ENCODE measurements around the gene SH3D21. TPM values are rescaled to one million over a fixed set of nuclear protein-coding genes. Genes with fewer than 3 reads are reported as not detected.

The SH3D21 gene
- total RNA-seq, 1 experiment from 2014 or later, result 1.3 TPM

DNA sequence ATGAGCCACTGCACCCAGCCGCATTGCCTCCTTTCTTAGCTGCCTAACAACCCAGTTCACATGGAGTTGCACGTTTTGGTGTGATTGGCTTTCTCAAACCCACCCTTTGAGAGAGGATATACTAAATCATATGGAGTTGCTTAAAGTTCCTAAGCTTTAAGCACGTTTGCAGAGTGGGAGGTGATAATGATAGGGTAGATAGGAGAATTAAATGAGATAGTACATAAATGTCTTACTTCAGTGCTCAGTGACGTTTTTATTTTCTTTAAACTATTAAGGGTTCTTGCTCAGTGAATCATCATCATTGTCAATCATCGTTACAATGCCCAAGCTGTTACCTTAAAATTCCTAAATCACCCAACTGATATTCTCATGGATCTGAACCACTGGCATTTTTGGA is 2.9 kb upstream of the SH3D21 start:
- DNase-seq (ENCODE audit: extremely low read depth, low read depth), result no peak

GRCh38 chr1:36303650-36304360 is 2.4 kb upstream of the SH3D21 start:
- no peak for DNase-seq (ENCODE audit: extremely low read depth, low read depth)

- DNase-seq (ENCODE audit: extremely low read depth, low read depth), result no peak
Measured at GRCh38 chr1:36304521-36304920, 1.6 kb upstream of the SH3D21 start.

DNA sequence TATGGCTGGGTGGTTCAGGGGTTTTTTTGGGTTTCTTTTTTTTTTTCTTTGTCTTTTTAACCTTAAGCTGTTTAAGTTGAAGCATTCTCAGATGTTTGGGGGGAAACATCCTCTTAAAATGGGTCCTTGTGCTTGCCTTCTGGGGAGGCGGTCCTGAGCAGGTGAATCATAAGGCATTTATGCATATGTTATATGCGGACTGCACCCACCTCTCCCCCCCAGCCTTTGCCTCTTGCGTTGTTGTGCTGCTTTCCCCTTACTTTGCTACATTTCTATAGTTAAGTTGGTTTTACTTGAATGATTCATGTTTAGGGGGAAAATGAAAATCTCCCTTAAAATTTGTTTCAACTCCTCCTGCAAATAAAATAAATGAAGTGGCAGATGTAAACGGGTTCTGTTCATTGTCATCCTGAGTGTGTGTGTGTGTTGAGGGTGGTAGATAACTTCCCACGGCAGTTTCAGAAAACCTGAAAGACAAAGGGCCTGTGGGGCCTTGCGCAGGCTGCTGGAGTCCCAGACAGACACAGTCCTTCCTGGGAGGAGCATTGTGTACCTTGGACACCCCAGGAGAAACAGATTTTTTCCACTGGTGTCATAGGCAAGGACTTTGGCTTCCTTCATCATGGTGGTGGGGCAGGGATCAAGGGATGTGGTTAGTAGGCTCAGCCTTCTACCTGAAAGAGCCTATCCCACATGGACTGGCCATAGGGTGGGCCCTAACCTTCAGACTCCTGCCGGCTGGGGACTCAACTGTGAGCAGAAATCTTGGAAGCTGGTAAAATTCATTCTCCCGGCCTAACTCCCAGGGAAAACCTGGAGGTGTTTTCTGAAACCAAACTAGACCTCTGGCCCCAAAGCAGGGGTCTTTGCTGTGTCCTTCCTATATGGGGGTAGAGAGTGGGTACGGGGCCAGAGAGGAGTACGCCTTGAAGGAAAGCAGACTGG is 926 bp upstream of the SH3D21 start:
- DNase-seq (ENCODE audit: extremely low read depth, low read depth), result no peak

- no peak for DNase-seq (ENCODE audit: extremely low read depth, low read depth)
Measured at GRCh38 chr1:36305915-36306209, 306 bp upstream of the SH3D21 start.

GRCh38 chr1:36306902-36307456 is 811 bp downstream of the SH3D21 start:
- DNase-seq (ENCODE audit: extremely low read depth, low read depth), result no peak

DNA sequence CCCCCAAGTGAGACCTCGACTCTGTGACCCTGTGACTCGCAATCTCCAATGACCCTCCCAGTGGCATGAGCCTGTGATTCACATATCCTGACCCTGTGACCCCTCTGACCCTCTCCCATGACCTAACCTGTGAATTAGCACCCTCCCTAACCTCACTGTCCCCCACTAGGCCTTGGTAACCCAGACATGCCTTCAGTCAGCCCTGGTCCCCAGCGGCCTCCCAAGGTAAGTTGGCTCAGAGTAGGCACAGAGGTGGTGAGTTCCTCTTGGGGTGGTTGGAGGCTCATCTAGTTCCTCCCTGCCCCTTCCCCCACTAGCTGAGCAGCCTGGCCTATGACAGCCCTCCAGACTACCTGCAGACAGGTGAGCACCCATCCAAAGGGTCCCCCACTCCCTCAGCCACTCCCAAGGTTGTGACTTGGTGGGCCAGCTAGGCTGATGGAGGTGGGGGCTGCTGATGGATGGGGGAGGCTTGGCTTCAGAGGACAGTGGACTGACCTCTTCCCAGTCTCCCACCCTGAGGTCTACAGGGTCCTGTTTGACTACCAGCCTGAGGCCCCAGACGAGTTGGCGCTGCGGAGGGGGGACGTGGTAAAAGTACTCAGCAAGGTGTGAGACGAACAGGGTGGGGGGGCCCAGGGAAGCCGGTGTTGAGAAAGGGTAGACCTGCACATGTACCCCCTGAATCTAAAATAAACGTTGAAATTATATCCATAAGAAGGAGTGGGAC is 1.6 kb downstream of the SH3D21 start:
- DNase-seq (ENCODE audit: extremely low read depth, low read depth), result no peak

DNA sequence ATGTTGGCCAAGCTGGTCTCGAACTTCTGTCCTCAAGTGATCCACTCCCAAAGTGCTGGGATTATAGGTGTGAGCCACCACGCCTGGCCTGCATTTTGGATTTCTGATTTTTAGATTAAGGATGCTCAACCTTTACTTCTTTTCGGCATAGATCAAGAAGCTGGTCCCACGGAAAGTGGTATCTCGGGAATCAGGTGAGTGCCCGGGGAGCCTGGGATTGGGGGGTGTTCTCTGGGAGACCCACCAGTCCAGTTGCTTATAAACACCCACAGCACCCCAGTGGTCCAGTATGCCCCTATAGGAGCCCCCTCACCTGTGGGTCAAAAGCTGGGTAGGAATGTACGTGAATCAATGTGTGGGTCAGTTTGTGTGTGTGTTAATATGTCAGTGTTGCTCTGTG is 3.2 kb downstream of the SH3D21 start:
- no peak for DNase-seq (ENCODE audit: extremely low read depth, low read depth)

DNA sequence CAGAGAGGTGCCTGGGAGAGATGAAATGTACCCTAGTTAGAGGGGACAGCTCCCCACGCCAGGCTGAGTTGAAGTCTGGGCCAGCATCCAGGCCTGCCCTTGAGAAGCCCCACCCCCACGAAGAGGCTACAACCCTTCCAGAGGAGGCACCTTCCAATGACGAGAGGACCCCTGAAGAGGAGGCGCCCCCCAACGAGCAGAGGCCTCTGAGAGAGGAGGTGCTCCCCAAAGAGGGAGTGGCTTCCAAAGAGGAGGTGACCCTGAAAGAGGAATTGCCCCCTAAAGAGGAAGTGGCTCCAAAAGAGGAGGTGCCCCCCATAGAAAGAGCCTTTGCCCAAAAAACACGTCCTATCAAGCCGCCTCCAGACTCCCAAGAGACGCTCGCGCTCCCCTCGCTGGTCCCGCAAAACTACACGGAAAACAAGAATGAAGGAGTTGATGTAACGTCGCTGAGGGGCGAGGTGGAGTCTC is 14.2 kb downstream of the SH3D21 start:
- no peak for DNase-seq (ENCODE audit: extremely low read depth, low read depth)

DNA sequence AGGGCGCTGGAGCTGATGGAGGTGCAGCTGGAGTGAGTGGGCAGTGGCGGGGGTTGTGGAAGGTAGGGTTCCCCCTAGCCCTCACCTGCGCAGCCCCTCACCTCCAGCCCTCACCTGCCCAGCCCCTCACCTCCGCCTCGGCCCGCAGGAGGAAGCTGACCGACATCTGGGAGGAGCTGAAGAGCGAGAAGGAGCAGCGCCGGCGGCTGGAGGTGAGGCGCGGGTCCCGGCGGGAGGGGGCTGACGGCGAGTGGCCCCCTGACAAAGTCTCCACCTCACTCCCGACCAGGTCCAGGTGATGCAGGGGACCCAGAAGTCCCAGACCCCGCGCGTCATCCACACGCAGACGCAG is 14.6 kb downstream of the SH3D21 start:
- no peak for DNase-seq (ENCODE audit: extremely low read depth, low read depth)

DNA sequence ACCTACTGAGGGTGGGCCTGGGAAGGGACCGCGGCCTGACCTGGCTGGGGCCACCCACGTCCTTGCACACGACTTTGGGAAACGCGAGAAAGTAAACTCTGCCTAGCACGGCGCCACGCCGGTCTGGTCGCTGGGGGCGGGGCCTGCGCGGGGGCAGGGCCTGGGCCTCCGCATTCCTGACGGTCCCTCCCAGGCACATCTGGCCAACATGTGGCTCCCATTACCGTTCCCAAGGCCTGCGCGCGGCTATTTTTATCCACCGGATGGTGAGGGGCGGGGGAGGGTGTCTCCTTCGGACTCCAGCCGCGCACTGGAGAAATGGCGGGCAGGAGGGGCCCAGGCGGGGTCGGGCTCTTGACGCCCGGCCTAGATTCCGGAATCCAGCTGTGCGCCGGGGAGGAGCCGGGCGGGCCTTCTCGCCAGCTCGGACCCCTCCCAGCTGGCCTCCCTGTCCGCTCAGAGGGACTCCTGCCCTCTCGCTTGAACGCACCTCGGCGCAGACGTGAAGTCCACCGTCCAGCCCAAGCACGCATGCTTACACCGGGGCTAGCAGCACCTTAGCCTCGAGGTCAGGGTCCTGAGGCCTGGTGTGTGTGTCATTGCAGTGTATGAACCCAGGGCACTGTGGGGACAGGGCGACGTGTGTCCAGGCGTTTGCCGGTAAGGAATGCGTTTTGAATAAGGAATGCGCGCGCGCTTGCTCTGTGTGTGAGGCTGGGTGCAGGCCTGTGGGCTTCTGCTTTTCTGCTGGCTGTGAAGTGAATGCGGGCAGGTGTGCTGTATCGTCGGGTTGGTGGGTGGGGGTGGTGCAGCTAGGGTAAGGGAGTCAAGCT is 15.2 kb downstream of the SH3D21 start:
- no peak for DNase-seq (ENCODE audit: extremely low read depth, low read depth)

GRCh38 chr1:36322041-36322785 is 16.0 kb downstream of the SH3D21 start:
- no peak for DNase-seq (ENCODE audit: extremely low read depth, low read depth)

DNA sequence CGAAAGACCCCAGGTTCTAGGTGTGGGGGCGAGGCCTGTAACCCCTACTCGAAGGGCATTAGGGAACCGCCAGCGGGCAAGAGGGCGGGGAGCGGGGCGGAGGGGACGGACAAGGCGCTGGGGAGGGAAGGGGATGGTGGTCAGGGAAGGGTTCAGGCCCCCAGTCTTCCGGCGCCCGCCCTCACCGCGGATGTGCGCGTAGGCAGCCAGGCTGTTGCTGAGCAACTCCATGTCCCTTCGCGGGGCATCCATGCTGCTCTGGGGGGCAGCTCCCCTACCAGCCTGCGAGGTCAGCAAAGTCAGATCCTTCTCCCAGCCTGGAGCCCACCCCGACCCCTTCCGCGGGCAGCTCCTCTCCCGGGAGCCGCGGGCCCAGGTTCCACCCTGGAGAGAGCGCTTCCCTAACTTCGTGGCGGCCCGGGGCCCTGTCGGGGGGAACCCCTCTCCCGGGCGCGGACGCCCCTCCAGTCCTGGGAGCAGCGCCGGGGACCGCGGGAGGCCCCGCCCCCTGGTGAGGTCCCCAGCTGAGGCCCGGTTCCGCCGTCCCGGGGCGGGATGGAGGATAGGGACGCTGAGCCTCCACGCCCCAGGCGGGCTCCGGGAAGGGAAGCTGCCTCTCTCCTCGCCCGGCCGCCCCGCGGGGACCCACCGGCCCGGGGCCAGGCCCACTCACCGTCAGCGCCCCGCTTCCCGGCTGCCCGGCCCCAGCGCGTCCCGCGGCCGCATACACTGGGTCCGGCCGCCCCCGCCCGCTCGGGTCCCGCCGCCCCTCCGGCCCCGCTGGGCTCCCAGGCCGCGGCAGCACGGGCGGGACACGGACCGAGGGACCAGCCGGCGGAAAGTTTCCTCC is 16.8 kb downstream of the SH3D21 start:
- no peak for DNase-seq (ENCODE audit: extremely low read depth, low read depth)

GRCh38 chr1:36323636-36324352 is 17.6 kb downstream of the SH3D21 start, which contains the start of gene EVA1B:
Gene EVA1B, minus strand, starts transcription at chr1:36323645. Its CDS starts 608 bp downstream, at chr1:36323037.
- DNase-seq (ENCODE audit: extremely low read depth, low read depth), result peak; percentile 15

DNA sequence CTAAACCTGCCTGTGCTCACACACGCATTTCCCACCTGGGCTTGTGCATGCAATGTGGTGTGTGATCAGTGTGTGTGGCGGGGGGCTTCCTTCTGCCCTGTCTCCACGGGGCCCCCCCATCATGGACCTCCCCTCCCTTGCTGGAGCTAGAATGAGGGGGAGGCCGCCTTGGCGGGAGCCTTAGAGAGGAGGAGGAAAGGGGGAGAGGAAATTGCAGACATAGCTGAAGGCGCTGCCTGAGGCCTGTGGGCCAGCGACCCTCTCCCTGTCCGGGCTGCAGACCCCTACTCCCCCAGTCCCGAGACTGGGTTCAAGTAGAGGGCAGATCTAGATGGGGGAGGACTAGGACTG is 18.2 kb downstream of the SH3D21 start:
- DNase-seq (ENCODE audit: extremely low read depth, low read depth), result no peak

GRCh38 chr1:36326499-36326898 is 20.3 kb downstream of the SH3D21 start:
- DNase-seq (ENCODE audit: extremely low read depth, low read depth), result no peak

DNA sequence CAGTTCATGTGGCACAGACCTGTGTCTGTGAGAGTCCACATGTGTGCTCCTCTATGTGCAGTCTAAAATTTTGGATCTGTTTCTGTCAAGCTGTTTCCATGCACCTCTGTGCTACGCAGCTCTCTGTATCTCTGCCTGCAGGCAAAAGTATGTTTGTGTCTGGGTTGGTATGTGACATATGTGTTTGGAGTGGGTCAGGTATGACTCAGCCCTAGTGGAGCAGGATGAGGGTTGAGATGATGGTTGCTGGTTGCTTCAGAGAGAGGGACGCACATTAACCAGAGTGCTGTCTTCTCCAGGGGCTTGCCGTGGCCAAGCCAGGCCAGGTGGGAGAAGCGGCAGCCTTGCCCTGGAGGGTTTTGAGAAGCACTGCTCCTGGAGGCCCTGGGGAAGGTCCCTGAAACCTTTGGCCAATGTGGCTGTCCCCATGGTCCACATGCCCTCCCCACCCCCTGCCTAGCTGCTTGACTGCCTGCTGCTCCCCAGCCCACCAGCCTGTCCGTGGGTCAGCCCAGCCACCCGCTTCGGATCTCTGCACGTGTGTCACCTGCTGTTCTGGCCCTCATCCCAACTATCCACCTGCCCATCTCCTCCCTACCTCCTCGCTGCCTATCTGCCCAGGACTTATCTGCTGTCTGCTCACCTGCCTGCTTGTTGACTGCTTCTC is 21.4 kb downstream of the SH3D21 start:
- DNase-seq (ENCODE audit: extremely low read depth, low read depth), result no peak
